Vagina (tissue), 2 donors: Measurements from ENCODE around the gene APOBEC3G.
"Not testable (repeated sequence)": the region's sequence is repeated elsewhere in the genome, so short reads cannot be mapped to it uniquely, and the experiment has no call there.

Experiments
- CTCF ChIP-seq, 3 experiments: fragments of 450-650 bp in 2 of 3; fragments of 200-600 bp in 1 of 3; sonication (generic) in 1 of 3; IDR thresholded peaks; one replicate each; pipeline ENCODE4 v1.5.1; 2017 to 2019; ENCODE audit warnings: antibody characterized with exemption in 3 of 3, mild to moderate bottlenecking in 2 of 3, moderate library complexity in 2 of 3
- POLR2A ChIP-seq, 2 donors: fragments of 450-650 bp; IDR thresholded peaks; one replicate each; pipeline ENCODE4 v1.6.1; 2017; ENCODE audit warnings: antibody characterized with exemption in 2 of 2, mild to moderate bottlenecking in 2 of 2, moderate library complexity in 2 of 2
- POLR2AphosphoS5 ChIP-seq, 2 donors: sonication (generic); formaldehyde crosslinking; IDR thresholded peaks; one replicate each; pipeline ENCODE4 v1.9.0; 2017; ENCODE audit warnings: antibody characterized with exemption in 2 of 2, mild to moderate bottlenecking in 2 of 2, low read depth in 1 of 2; ENCODE audit not compliant: insufficient read depth in 1 of 2

- not testable (repeated sequence) for TF ChIP-seq CTCF (IDR thresholded peaks at IDR 0.05); POLR2AphosphoS5 (IDR thresholded peaks at IDR 0.05; ENCODE audit: insufficient read depth in 1 of 2, low read depth in 1 of 2); POLR2A (IDR thresholded peaks at IDR 0.05)
Measured at GRCh38 chr22:39079054-39079637, 2.1 kb downstream of the APOBEC3G start.
